GM19463 (cell line): ENCODE results near the gene SDR9C7.
"Not testable (repeated sequence)": the region's sequence is repeated elsewhere in the genome, so short reads cannot be mapped to it uniquely, and the experiment has no call there.

Experiments
- ATAC-seq: cut with Tn5 transposase; IDR thresholded peaks from one replicate; pipeline ENCODE4 v1.9.1; 2021; ENCODE audit warnings: mild to moderate bottlenecking, moderate library complexity; ENCODE audit not compliant: unreplicated experiment

Gene SDR9C7

GRCh38 chr12:56954057-56954957 lies 20.1 kb upstream of the SDR9C7 start:
- ATAC-seq = no peak

GRCh38 chr12:56953314-56953713 lies 19.1 kb upstream of the SDR9C7 start:
- ATAC-seq = no peak

GRCh38 chr12:56951582-56952339 lies 17.6 kb upstream of the SDR9C7 start:
- no peak for ATAC-seq

GRCh38 chr12:56948881-56949280 lies 14.7 kb upstream of the SDR9C7 start:
- no peak for ATAC-seq

- no peak for ATAC-seq
Observed at GRCh38 chr12:56948457-56948777, 14.2 kb upstream of the SDR9C7 start.

GRCh38 chr12:56947633-56948456 lies 13.6 kb upstream of the SDR9C7 start:
- ATAC-seq = no peak

- ATAC-seq = no peak
Observed at GRCh38 chr12:56943878-56944277, 9.7 kb upstream of the SDR9C7 start.

GRCh38 chr12:56943374-56943773 lies 9.2 kb upstream of the SDR9C7 start:
- not testable (repeated sequence) for ATAC-seq

GRCh38 chr12:56941299-56942017 lies 7.2 kb upstream of the SDR9C7 start:
- ATAC-seq = no peak

- not testable (repeated sequence) for ATAC-seq
Observed at GRCh38 chr12:56940942-56941298, 6.7 kb upstream of the SDR9C7 start.

- ATAC-seq = no peak
Observed at GRCh38 chr12:56935752-56936151, 1.5 kb upstream of the SDR9C7 start.

- no peak for ATAC-seq
Observed at GRCh38 chr12:56935157-56935556, 949 bp upstream of the SDR9C7 start.

- ATAC-seq = no peak
Observed at GRCh38 chr12:56932867-56933266, 1.3 kb downstream of the SDR9C7 start.

- no peak for ATAC-seq
Observed at GRCh38 chr12:56932146-56932545, 2.1 kb downstream of the SDR9C7 start.

GRCh38 chr12:56931474-56931978 lies 2.7 kb downstream of the SDR9C7 start:
- ATAC-seq = no peak

- ATAC-seq = no peak
Observed at GRCh38 chr12:56930241-56930640, 4.0 kb downstream of the SDR9C7 start.

GRCh38 chr12:56929780-56930179 lies 4.4 kb downstream of the SDR9C7 start:
- ATAC-seq = no peak

- ATAC-seq = no peak
Observed at GRCh38 chr12:56928262-56928661, 5.9 kb downstream of the SDR9C7 start.

GRCh38 chr12:56927281-56927680 lies 6.9 kb downstream of the SDR9C7 start:
- ATAC-seq = no peak

GRCh38 chr12:56922031-56922430 lies 12.2 kb downstream of the SDR9C7 start:
- ATAC-seq = no peak

GRCh38 chr12:56921346-56921745 lies 12.9 kb downstream of the SDR9C7 start:
- ATAC-seq = no peak
